GM18520 (cell line): Measurements from ENCODE around the gene MNT.

Source experiments
- ATAC-seq: cut with Tn5 transposase; IDR thresholded peaks from one replicate; pipeline ENCODE4 v1.9.1; 2021; ENCODE audit not compliant: unreplicated experiment

Gene MNT

GRCh38 chr17:2335726-2336214 is 65.1 kb downstream of the MNT start:
- no peak for ATAC-seq
